ENCODE measurements around the gene CHRNE.

DNA sequence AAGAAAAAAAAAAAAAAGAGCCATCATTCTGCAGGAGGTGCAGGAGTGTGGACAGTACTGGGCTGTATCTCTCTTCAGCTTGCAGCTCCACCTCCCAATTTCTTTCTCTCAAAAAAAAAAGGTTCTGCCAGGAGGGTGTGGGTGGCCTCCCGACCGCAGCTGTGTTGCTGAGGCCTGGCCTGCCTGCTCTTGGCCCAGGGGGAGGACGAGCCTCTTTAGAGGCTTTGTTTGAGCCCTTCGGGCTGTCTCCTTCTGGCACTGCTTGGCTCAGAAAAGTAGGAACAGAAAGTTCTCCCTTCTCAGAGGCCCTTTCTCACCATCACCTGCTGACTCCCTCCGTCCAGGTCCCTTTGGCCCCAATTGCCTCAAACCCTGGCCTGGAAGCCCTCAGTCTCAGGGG lies 25.8 kb downstream of the CHRNE start:
- TF ChIP-seq, protein P1, sequence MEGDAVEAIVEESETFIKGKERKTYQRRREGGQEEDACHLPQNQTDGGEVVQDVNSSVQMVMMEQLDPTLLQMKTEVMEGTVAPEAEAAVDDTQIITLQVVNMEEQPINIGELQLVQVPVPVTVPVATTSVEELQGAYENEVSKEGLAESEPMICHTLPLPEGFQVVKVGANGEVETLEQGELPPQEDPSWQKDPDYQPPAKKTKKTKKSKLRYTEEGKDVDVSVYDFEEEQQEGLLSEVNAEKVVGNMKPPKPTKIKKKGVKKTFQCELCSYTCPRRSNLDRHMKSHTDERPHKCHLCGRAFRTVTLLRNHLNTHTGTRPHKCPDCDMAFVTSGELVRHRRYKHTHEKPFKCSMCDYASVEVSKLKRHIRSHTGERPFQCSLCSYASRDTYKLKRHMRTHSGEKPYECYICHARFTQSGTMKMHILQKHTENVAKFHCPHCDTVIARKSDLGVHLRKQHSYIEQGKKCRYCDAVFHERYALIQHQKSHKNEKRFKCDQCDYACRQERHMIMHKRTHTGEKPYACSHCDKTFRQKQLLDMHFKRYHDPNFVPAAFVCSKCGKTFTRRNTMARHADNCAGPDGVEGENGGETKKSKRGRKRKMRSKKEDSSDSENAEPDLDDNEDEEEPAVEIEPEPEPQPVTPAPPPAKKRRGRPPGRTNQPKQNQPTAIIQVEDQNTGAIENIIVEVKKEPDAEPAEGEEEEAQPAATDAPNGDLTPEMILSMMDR (IDR thresholded peaks at IDR 0.05): no peak
- no peak for TF ChIP-seq POLR2A (IDR thresholded peaks at IDR 0.05)
